Stomach (tissue), 9 donors: ENCODE measurements around the gene NDUFB2. TPM values are rescaled to one million over a fixed set of nuclear protein-coding genes. Genes with fewer than 3 reads are reported as not detected.
"Not testable (repeated sequence)": the region's sequence is repeated elsewhere in the genome, so short reads cannot be mapped to it uniquely, and the experiment has no call there.

Source experiments
- DNase-seq, 2 donors: peaks; one replicate each; pipeline versions ENCODE4 v3.0.0 to v3.0.0-alpha.2; 2013 to 2019
- H3K27ac ChIP-seq, 5 donors: fragments of 200-600 bp in 4 of 5; sonication (generic) in 4 of 5; one replicate each; pipeline ENCODE4 v1.5.1; 2013 to 2019; ENCODE audit warnings: mild to moderate bottlenecking in 1 of 5, moderate library complexity in 1 of 5
- H3K27me3 ChIP-seq, 3 donors: fragments of 200-600 bp; sonication (generic); one replicate each; pipeline ENCODE4 v1.5.1; 2017 to 2019; ENCODE audit warnings: mixed run types in 1 of 3
- H3K36me3 ChIP-seq, 4 donors: fragments of 200-600 bp; sonication (generic); 1 replicate in 3 of 4; 2 replicates in 1 of 4; pipeline ENCODE4 v1.5.1; 2016 to 2019
- H3K4me1 ChIP-seq, 4 donors: fragments of 200-600 bp; sonication (generic); one replicate each; pipeline ENCODE4 v1.5.1; 2016 to 2019
- H3K4me3 ChIP-seq, 4 donors: fragments of 200-600 bp; sonication (generic) in 3 of 4; one replicate each; pipeline ENCODE4 v1.5.1; 2016 to 2019; ENCODE audit warnings: mild to moderate bottlenecking in 1 of 4
- H3K9me3 ChIP-seq, 4 donors: fragments of 200-600 bp; sonication (generic); one replicate each; pipeline ENCODE4 v1.5.1; 2016 to 2019
- EP300 ChIP-seq: sonication (generic); formaldehyde crosslinking; IDR thresholded peaks from one replicate; pipeline ENCODE4 v1.6.1; 2017; ENCODE audit warnings: antibody characterized with exemption
- POLR2A ChIP-seq, 4 donors: fragments of 450-650 bp; IDR thresholded peaks; one replicate each; pipeline ENCODE4 v1.6.1; 2016; ENCODE audit warnings: antibody characterized with exemption in 4 of 4, control low read depth in 2 of 4, mild to moderate bottlenecking in 1 of 4, moderate library complexity in 1 of 4
- POLR2AphosphoS5 ChIP-seq, 3 donors: sonication (generic); formaldehyde crosslinking; IDR thresholded peaks; one replicate each; pipeline ENCODE4 v1.6.1; 2016; ENCODE audit warnings: antibody characterized with exemption in 3 of 3
- WGBS, 5 donors: extraction: QIAGEN DNeasy Blood & Tissue Kit in 3 of 5; methylation state at CpG; one replicate each; pipeline versions ENCODE4 v1.1.5 to v1.1.7; 2013 to 2018; 5-methylcytosine and 5-hydroxymethylcytosine counted together
- intact Hi-C: fragments of 100-400 bp; cut with DNase I; formaldehyde crosslinking; loops from one replicate; pipeline ENCODE4 v1.15.1; 2023; ENCODE audit warnings: low total_unique reads
- polyA plus RNA-seq, 3 donors: library from polyadenylated mRNA; stranded (reverse); fragments of 200-250 nt; gene quantifications; one replicate each; pipeline ENCODE4 v1.2.3, GENCODE V29; 2013
- total RNA-seq, 5 donors: library from RNA; depleted of rRNA; stranded (reverse); fragments of >200 nt; gene quantifications; one replicate each; pipeline versions ENCODE4 v1.1.0 to v1.2.3, GENCODE V29; 2014 to 2016
- TF ChIP-seq, protein P1 (sequence below), 7 experiments: fragments of 450-650 bp in 4 of 7; fragments of 200-600 bp in 3 of 7; sonication (generic) in 3 of 7; IDR thresholded peaks; one replicate each; pipeline ENCODE4 v1.5.1; 2016 to 2019; ENCODE audit warnings: antibody characterized with exemption in 7 of 7, control low read depth in 2 of 7, mild to moderate bottlenecking in 1 of 7
- donor health status: healthy with polysubstance abuse.
- donor health status: Bipolar disorder and iron deficiency.
- donor health status: healthy.

NDUFB2 gene
- total and polyA plus RNA-seq, 8 donors, result 25.2 to 608 (median 96.6) TPM

DNA sequence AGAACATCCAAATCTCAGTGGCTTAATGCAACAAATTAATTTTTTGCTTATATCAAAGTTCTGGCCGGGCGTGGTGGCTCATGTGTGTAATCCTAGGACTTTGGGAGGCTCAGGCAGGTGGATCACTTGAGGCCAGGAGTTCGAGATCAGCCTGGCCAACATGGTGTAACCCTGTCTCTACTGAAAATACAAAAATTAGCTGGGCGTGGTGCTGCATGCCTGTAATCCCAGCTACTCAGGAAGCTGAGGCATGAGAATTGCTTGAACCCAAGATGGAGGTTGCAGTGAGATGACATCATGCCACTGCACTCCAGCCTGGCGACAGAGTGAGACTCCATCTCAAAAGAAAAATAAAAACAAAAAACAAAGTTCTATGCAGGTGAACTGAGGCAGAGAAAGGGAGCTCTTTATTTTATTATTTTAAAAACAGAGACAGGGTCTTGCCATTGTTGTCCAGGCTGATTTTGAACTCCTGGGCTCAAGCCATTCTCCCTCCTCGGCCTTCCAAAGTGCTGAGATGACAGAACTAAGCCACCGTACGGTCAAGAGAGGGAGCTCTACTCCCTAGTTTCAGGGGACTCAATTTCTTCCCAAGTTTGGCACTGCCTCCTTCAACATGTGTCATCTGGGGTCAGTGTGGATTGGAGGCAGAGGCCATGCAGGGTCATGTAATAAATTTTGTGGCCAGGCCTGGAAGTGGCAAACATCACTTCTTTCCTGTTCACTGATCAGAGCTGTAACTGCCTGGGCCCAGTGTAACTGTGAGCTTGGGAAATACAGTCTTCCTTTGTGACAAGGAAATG, 21.4 kb upstream of the NDUFB2 start:
- WGBS, 5 donors, result 62 to 64% (median 63%) methylated on average over 8 of the region's 8 CpGs
- peaks cover 25 to 38% (median 32%) of the 10 kb centered on the region in 4 donors for H3K4me1 ChIP-seq
- no peaks in the 10 kb centered on the region for H3K9me3 ChIP-seq
- TF ChIP-seq POLR2AphosphoS5 (IDR thresholded peaks at IDR 0.05) (no peak), EP300 (no peak), POLR2A (IDR thresholded peaks at IDR 0.05) (no peak)
- TF ChIP-seq, protein P1, sequence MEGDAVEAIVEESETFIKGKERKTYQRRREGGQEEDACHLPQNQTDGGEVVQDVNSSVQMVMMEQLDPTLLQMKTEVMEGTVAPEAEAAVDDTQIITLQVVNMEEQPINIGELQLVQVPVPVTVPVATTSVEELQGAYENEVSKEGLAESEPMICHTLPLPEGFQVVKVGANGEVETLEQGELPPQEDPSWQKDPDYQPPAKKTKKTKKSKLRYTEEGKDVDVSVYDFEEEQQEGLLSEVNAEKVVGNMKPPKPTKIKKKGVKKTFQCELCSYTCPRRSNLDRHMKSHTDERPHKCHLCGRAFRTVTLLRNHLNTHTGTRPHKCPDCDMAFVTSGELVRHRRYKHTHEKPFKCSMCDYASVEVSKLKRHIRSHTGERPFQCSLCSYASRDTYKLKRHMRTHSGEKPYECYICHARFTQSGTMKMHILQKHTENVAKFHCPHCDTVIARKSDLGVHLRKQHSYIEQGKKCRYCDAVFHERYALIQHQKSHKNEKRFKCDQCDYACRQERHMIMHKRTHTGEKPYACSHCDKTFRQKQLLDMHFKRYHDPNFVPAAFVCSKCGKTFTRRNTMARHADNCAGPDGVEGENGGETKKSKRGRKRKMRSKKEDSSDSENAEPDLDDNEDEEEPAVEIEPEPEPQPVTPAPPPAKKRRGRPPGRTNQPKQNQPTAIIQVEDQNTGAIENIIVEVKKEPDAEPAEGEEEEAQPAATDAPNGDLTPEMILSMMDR (IDR thresholded peaks at IDR 0.05), result no peak
- peak overlapping the region in 2 of 5 donors; percentile 3 to 34 for H3K27ac ChIP-seq
- no peak overlapping the region for H3K4me3 ChIP-seq
- intact Hi-C loops, result no loop called here
- H3K36me3 ChIP-seq, result peaks cover 5 to 32% (median 25%) of the 10 kb centered on the region in 4 donors
- DNase-seq, result peak in 1 of 2 donors; percentile 73
- H3K27me3 ChIP-seq, result no peaks in the 10 kb centered on the region

DNA sequence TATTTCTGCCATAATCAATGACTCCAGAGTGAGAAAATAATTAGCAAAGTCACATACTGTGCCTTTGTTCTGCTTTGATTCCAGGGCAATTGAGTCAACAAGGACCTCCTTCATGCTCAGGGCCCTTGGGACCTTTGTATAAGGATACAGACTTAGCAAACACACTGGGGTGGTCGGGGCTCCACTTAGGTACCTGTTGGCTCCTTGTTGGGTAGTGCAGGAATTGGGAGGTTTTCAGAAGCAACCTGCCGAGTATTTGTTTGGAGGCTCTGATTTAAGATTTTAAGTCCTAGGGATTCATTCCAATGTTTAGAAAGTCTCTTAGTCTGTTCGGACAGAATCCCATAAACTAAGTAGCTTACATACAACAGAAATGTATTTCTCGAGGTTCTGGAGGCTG, 20.8 kb upstream of the NDUFB2 start:
- no peaks in the 10 kb centered on the region for H3K27me3 ChIP-seq
- H3K27ac ChIP-seq, result peak overlapping the region in 2 of 5 donors; percentile 3 to 34
- no peak overlapping the region for H3K4me3 ChIP-seq
- H3K4me1 ChIP-seq, result peaks cover 25 to 38% (median 32%) of the 10 kb centered on the region in 4 donors
- no peaks in the 10 kb centered on the region for H3K9me3 ChIP-seq
- H3K36me3 ChIP-seq, result peaks cover 8 to 39% (median 31%) of the 10 kb centered on the region in 4 donors
- TF ChIP-seq POLR2AphosphoS5 (IDR thresholded peaks at IDR 0.05) (no peak), POLR2A (IDR thresholded peaks at IDR 0.05) (no peak), EP300 (no peak)
- TF ChIP-seq, protein P1 (IDR thresholded peaks at IDR 0.05), result no peak
- WGBS, 5 donors, result 75 to 89% (median 85%) methylated on average over 4 of the region's 4 CpGs
- DNase-seq, result no peak
- intact Hi-C loops, result no loop called here

DNA sequence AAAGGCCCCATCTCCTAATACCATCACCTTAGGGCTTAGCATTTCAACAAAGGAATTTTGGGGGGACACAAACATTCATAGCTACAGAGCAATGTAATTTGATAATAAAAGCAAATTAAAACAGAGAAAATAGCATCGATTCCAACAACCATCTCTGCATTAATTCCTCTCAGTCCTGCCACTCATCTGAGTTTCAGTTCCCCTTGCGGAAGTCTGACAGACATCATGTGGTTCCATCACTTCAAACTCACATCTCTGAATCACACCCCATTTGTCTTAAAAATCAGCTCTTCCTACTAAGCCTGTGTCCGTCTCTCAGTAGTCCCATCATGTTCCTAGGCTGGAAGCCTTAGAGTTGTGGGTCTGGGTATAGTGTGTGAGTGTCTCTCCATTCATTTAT, 20.2 kb upstream of the NDUFB2 start:
- intact Hi-C loops, result no loop called here
- Histone ChIP-seq H3K27me3 (no peaks in the 10 kb centered on the region), H3K9me3 (no peaks in the 10 kb centered on the region), H3K4me1 (peaks cover 25 to 38% (median 32%) of the 10 kb centered on the region in 4 donors), H3K4me3 (no peak overlapping the region), H3K36me3 (peaks cover 11 to 45% (median 37%) of the 10 kb centered on the region in 4 donors), H3K27ac (no peak overlapping the region)
- WGBS, 5 donors, result 80 to 90% (median 86%) methylated on average over 3 of the region's 3 CpGs
- no peak for DNase-seq
- TF ChIP-seq EP300 (no peak), POLR2AphosphoS5 (IDR thresholded peaks at IDR 0.05) (no peak), POLR2A (IDR thresholded peaks at IDR 0.05) (no peak)
- TF ChIP-seq, protein P1 (IDR thresholded peaks at IDR 0.05), result no peak

DNA sequence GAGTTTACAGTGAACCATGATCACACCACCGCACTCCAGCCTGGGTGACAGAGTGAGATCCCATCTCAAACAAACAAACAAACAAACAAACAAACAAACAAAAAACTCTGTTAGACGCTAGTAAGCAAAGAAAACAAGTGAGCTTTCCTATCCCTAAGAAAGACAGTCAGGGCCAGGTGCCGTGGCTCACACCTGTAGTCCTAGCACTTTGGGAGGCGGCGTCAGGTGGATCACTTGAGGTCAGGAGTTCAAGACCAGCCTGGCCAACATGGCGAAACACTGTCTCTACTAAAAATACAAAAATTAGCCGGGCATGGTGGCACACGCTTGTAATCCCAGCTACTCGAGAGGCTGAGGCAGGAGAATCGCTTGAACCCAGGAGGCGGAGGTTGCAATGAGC, 19.6 kb upstream of the NDUFB2 start:
- H3K27me3 ChIP-seq, H3K9me3 ChIP-seq, H3K27ac ChIP-seq, H3K4me3 ChIP-seq, intact Hi-C loops: not testable (repeated sequence)
- WGBS, 5 donors, result 93 to 96% (median 93%) methylated on average over 11 of the region's 11 CpGs
- peaks cover 17 to 51% (median 44%) of the 10 kb centered on the region in 4 donors for H3K36me3 ChIP-seq
- peak in 1 of 2 donors; percentile 10 for DNase-seq
- peaks cover 23 to 38% (median 31%) of the 10 kb centered on the region in 4 donors for H3K4me1 ChIP-seq

DNA sequence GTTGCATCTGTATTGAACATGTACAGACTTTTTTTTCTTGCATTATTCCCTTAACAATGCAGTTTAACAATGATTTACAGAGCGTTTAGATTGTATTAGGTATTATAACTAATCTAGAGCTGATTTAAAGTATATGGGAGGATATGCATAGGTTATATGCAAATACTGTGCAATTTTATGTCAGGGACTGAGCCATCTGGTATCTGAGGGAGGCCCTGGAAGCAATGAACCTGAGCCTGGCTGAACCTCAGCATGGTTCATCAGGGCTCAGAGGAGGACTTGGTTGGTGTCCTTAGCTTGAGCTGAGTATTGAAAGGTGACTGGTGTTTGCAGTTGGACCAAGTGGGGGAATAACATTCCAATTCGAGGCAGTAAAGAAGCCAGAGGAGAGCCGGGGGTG, 19.0 kb upstream of the NDUFB2 start:
- WGBS, 5 donors, result 86 to 96% (median 94%) methylated on average over 3 of the region's 3 CpGs
- DNase-seq, result no peak
- intact Hi-C loops, result no loop called here
- H3K27ac ChIP-seq, result no peak overlapping the region
- no peaks in the 10 kb centered on the region for H3K27me3 ChIP-seq
- H3K9me3 ChIP-seq, result no peaks in the 10 kb centered on the region
- peaks cover 20 to 56% (median 48%) of the 10 kb centered on the region in 4 donors for H3K36me3 ChIP-seq
- TF ChIP-seq EP300, result no peak
- no peak overlapping the region for H3K4me3 ChIP-seq
- peaks cover 17 to 33% (median 26%) of the 10 kb centered on the region in 4 donors for H3K4me1 ChIP-seq
